OCI-LY1 (cell line): ENCODE data around the gene MAS1.
"Not testable (repeated sequence)": the region's sequence is repeated elsewhere in the genome, so short reads cannot be mapped to it uniquely, and the experiment has no call there.

Experiments used
- H2AFZ ChIP-seq: fragments of 200-600 bp; sonication (generic), shearing (Covaris generic); 2 replicates; pipeline ENCODE4 v1.6.0; 2014; ENCODE audit warnings: antibody characterized with exemption, mild to moderate bottlenecking, low read length
- H3F3A ChIP-seq: fragments of 200-600 bp; sonication (generic), shearing (Covaris generic); 2 replicates; pipeline ENCODE4 v1.6.0; 2014; ENCODE audit warnings: mild to moderate bottlenecking, antibody characterized with exemption, low read length, moderate library complexity; ENCODE audit not compliant: insufficient read depth
- H3K27ac ChIP-seq: fragments of 200-600 bp; sonication (generic); 2 replicates; pipeline ENCODE4 v1.5.1; 2014; ENCODE audit warnings: low read length, mixed run types, mild to moderate bottlenecking, low read depth; ENCODE audit not compliant: poor library complexity, severe bottlenecking
- H3K27me3 ChIP-seq: fragments of 200-600 bp; sonication (generic); 2 replicates; pipeline ENCODE4 v1.6.0; 2014; ENCODE audit warnings: antibody characterized with exemption, mild to moderate bottlenecking, low read length, moderate library complexity; ENCODE audit not compliant: insufficient read depth
- H3K36me3 ChIP-seq: fragments of 200-600 bp; sonication (generic); 2 replicates; pipeline ENCODE4 v1.6.1; 2014; ENCODE audit warnings: mild to moderate bottlenecking, antibody characterized with exemption, low read length, moderate library complexity, mixed read lengths; ENCODE audit not compliant: insufficient read depth
- H3K4me1 ChIP-seq: fragments of 200-600 bp; sonication (generic); 2 replicates; pipeline ENCODE4 v1.5.1; 2014; ENCODE audit warnings: mild to moderate bottlenecking, low read length, moderate library complexity; ENCODE audit not compliant: insufficient read depth, severe bottlenecking
- H3K4me2 ChIP-seq: fragments of 200-600 bp; sonication (generic), shearing (Covaris generic); 2 replicates; pipeline ENCODE4 v1.6.1; 2014; ENCODE audit warnings: low read length
- H3K4me3 ChIP-seq: fragments of 200-600 bp; sonication (generic); 2 replicates; pipeline ENCODE4 v1.5.1; 2014; ENCODE audit warnings: low read length, low read depth, mild to moderate bottlenecking, mixed read lengths; ENCODE audit not compliant: poor library complexity, severe bottlenecking
- H3K79me2 ChIP-seq: fragments of 200-600 bp; shearing (Covaris generic); 2 replicates; pipeline ENCODE4 v1.6.1; 2016; ENCODE audit warnings: mixed run types, low read length, mixed read lengths; ENCODE audit not compliant: insufficient read depth
- H3K9ac ChIP-seq: fragments of 200-600 bp; sonication (generic), shearing (Covaris generic); 2 replicates; pipeline ENCODE4 v1.6.1; 2014; ENCODE audit warnings: mild to moderate bottlenecking, low read length, mixed read lengths
- H3K9me2 ChIP-seq: fragments of 200-600 bp; sonication (generic), shearing (Covaris generic); 2 replicates; pipeline ENCODE4 v1.6.1; 2014; ENCODE audit warnings: low read depth, mild to moderate bottlenecking, low read length, mixed read lengths
- H3K9me3 ChIP-seq: fragments of 200-600 bp; shearing (Covaris generic); 2 replicates; pipeline ENCODE4 v1.6.1; 2014; ENCODE audit warnings: low read length, mixed read lengths
- H4K20me1 ChIP-seq: fragments of 200-600 bp; sonication (generic), shearing (Covaris generic); 2 replicates; pipeline ENCODE4 v1.6.0; 2016; ENCODE audit warnings: mild to moderate bottlenecking, low read length; ENCODE audit not compliant: insufficient read depth
- CTCF ChIP-seq: fragments of 200-600 bp; sonication (generic), shearing (Covaris generic); IDR thresholded peaks from 2 replicates; pipeline ENCODE4 v1.5.1; 2017; ENCODE audit warnings: mild to moderate bottlenecking, antibody characterized with exemption, low read length, moderate library complexity, mixed read lengths
- EZH2 ChIP-seq: fragments of 200-600 bp; sonication (generic), shearing (Covaris generic); IDR thresholded peaks from 2 replicates; pipeline ENCODE4 v1.8.0; 2017; ENCODE audit warnings: borderline replicate concordance, mixed run types, mild to moderate bottlenecking, antibody characterized with exemption, low read length, moderate library complexity, mixed read lengths

The MAS1 gene

DNA sequence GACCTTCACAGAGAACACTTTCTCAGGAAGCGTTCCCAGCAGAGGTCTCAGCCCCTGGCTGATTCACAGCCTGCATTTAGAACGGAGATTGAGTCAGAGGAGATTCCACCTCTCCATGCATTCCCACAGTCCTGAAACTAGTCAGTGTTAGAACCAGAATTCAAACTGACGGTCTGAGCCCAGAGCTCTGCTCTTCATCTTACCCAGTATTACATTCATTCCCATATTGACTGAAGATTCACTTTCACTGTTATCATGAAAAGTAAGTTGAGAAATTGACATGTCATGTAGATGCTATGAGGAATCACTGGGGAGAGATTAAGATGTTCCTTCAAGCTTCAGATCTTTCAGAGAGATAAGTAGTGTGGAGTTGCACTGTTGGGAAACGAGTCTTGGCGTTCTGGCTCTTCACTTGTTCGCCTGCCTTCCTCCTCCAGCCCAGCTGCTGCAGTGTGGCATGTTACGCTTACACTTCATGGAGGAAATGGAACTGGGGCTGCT is 28.3 kb downstream of the MAS1 start:
- no peaks in the 10 kb centered on the region for H3K79me2 ChIP-seq
- no peak overlapping the region for H3K9ac ChIP-seq
- H3K27me3 ChIP-seq: no peaks in the 10 kb centered on the region
- no peaks in the 10 kb centered on the region for H3K4me1 ChIP-seq
- H3K9me3 ChIP-seq: no peaks in the 10 kb centered on the region
- H3K9me2 ChIP-seq: no peaks in the 10 kb centered on the region
- H3F3A ChIP-seq: no peaks in the 10 kb centered on the region
- H3K4me2 ChIP-seq: no peak overlapping the region
- H3K4me3 ChIP-seq: no peak overlapping the region
- no peak overlapping the region for H2AFZ ChIP-seq
- no peaks in the 10 kb centered on the region for H3K36me3 ChIP-seq
- no peaks in the 10 kb centered on the region for H4K20me1 ChIP-seq
- TF ChIP-seq EZH2 (no peak), CTCF (no peak)
- H3K27ac ChIP-seq: no peak overlapping the region

DNA sequence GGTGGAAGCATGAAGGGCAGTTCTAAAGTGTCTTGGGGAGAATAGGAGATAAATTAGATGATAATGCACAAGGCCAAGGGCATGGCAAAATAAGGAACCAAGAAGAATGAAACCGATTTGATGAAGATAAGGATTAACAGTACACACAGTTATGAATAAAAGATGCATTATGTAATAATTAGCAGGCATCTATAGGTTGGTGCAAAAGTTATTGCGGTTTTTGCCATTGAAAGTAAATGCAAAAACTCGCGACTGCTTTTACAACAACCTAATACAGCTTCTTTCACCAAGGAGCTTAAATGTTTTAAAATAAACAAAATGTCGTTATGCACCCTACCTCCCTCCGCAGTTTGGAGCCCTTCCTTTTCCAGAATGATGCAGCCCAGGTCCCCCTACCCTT is 29.0 kb downstream of the MAS1 start:
- Histone ChIP-seq H3F3A (no peaks in the 10 kb centered on the region), H3K4me3 (no peak overlapping the region), H3K79me2 (no peaks in the 10 kb centered on the region), H3K4me2 (no peak overlapping the region), H3K36me3 (no peaks in the 10 kb centered on the region), H2AFZ (no peak overlapping the region), H3K9me2 (no peaks in the 10 kb centered on the region), H3K9me3 (no peaks in the 10 kb centered on the region), H4K20me1 (no peaks in the 10 kb centered on the region), H3K9ac (no peak overlapping the region), H3K4me1 (no peaks in the 10 kb centered on the region), H3K27ac (no peak overlapping the region), H3K27me3 (no peaks in the 10 kb centered on the region)
- TF ChIP-seq EZH2 (no peak), CTCF (no peak)

- H3K79me2 ChIP-seq, H3K9me2 ChIP-seq, H3K27ac ChIP-seq, H3K4me2 ChIP-seq, H3K4me1 ChIP-seq, H3K36me3 ChIP-seq, H2AFZ ChIP-seq, H3K27me3 ChIP-seq, H3K9me3 ChIP-seq, H3K9ac ChIP-seq, H4K20me1 ChIP-seq, H3K4me3 ChIP-seq, H3F3A ChIP-seq: not testable (repeated sequence)
Measured at GRCh38 chr6:159924150-159924549, 33.4 kb downstream of the MAS1 start.

- TF ChIP-seq EZH2: no peak
- TF ChIP-seq CTCF: no peak
- Histone ChIP-seq H3K27ac (no peak overlapping the region), H3K27me3 (no peaks in the 10 kb centered on the region), H3K4me1 (peaks cover 10% of the 10 kb centered on the region), H3K9ac (no peak overlapping the region), H2AFZ (no peak overlapping the region), H3F3A (no peaks in the 10 kb centered on the region), H3K79me2 (no peaks in the 10 kb centered on the region), H3K4me2 (no peak overlapping the region), H3K36me3 (no peaks in the 10 kb centered on the region), H4K20me1 (no peaks in the 10 kb centered on the region), H3K9me3 (no peaks in the 10 kb centered on the region), H3K9me2 (no peaks in the 10 kb centered on the region), H3K4me3 (no peak overlapping the region)
Measured at GRCh38 chr6:159926542-159927203, 35.9 kb downstream of the MAS1 start.
